K562 (cell line): ENCODE measurements around the gene TNFAIP3. TPM values are rescaled to one million over a fixed set of nuclear protein-coding genes. Genes with fewer than 3 reads are reported as not detected.
A peak's percentile ranks its signal among the peaks of the same experiment; 100 is the strongest.

Experiments
- ATAC-seq: fragments of 200-7000 bp; cut with Tn5 transposase; 3 replicates; pipeline ENCODE4 v1.9.1; 2020; ENCODE audit warnings: moderate library complexity
- BruUV-seq: library from RNA; stranded (reverse); fragments of 400-500 nt; replicated peaks from 2 replicates; lab custom pipeline; 2021; lab: Mats Ljungman, UMichigan
- CTCF ChIA-PET: fragments of 300-600 bp; formaldehyde crosslinking; extraction: SDS; loops from one replicate; lab custom pipeline; 2021; ENCODE audit warnings: low intra/inter-chr PET ratio; lab: Yijun Ruan, JAX
- POLR2A ChIA-PET: fragments of 300-600, 350-650 bp; sonication (Branson Sonifier 250); formaldehyde crosslinking; extraction: SDS; loops from one replicate; lab custom pipeline; 2021; ENCODE audit warnings: antibody characterized with exemption, inconsistent platforms; lab: Yijun Ruan, JAX
- DNase-seq, 4 experiments: peaks; one replicate each; pipeline versions ENCODE4 v3.0.0 to v3.0.0-alpha.2; 2011 to 2018; ENCODE audit warnings: low spot score in 3 of 4, mixed read lengths in 3 of 4; ENCODE audit errors: extremely low read depth in 1 of 4
- FAIRE-seq: peaks from 2 replicates; lab custom pipeline; 2011; peaks lifted over from hg19 to GRCh38; lab: Jason Lieb, UNC
- H2AFZ ChIP-seq: 2 replicates; pipeline ENCODE4 v1.6.0; 2011; ENCODE audit warnings: low read depth, low read length, control low read depth, inconsistent platforms
- H3K27ac ChIP-seq: fragments of 200-600 bp; 3 replicates; pipeline ENCODE4 v1.8.0; 2011; ENCODE audit warnings: low read depth, mild to moderate bottlenecking, control low read depth, inconsistent platforms, low read length, moderate library complexity, mixed read lengths; ENCODE audit errors: extremely low read depth
- H3K27me3 ChIP-seq, 2 experiments: fragments of 300-600 bp in 1 of 2; 2 replicates in 1 of 2; 3 replicates in 1 of 2; pipeline versions ENCODE4 v1.6.0 to v1.8.0; 2011; ENCODE audit warnings: inconsistent platforms in 2 of 2, low read length in 2 of 2, mild to moderate bottlenecking in 1 of 2, mixed read lengths in 1 of 2, moderate library complexity in 1 of 2; ENCODE audit not compliant: control insufficient read depth in 2 of 2, insufficient read depth in 2 of 2
- H3K36me3 ChIP-seq: fragments of 300-600 bp; 3 replicates; pipeline ENCODE4 v1.8.0; 2011; ENCODE audit warnings: mild to moderate bottlenecking, low read length, inconsistent platforms; ENCODE audit not compliant: control insufficient read depth, insufficient read depth
- H3K4me1 ChIP-seq, 2 experiments: fragments of 200-600 bp in 1 of 2; replicated peaks in 1 of 2; 2 replicates in 1 of 2; 3 replicates in 1 of 2; pipeline versions ENCODE4 v1.5.1 to v1.8.0; 2011; ENCODE audit warnings: inconsistent platforms in 2 of 2, low read length in 2 of 2, mild to moderate bottlenecking in 1 of 2, mixed read lengths in 1 of 2, moderate library complexity in 1 of 2; ENCODE audit not compliant: control insufficient read depth in 2 of 2, insufficient read depth in 2 of 2
- H3K4me2 ChIP-seq: 2 replicates; pipeline ENCODE4 v1.6.1; 2011; ENCODE audit warnings: low read length, control low read depth, inconsistent platforms, mixed read lengths; ENCODE audit not compliant: insufficient read depth
- H3K4me3 ChIP-seq: fragments of 200-600 bp; sonication (generic), shearing (Covaris generic); 2 replicates; pipeline ENCODE4 v1.5.1; 2016; ENCODE audit warnings: control low read depth, inconsistent platforms
- H3K79me2 ChIP-seq: fragments of 200-600 bp; 3 replicates; pipeline ENCODE4 v1.8.0; 2011; ENCODE audit warnings: low read length, inconsistent platforms; ENCODE audit not compliant: control insufficient read depth, insufficient read depth
- H3K9ac ChIP-seq, 2 experiments: 2 replicates each; pipeline versions ENCODE4 v1.6.0 to v1.6.1; 2011; ENCODE audit warnings: low read depth in 2 of 2, low read length in 2 of 2, control low read depth in 1 of 2, inconsistent platforms in 1 of 2, mild to moderate bottlenecking in 1 of 2, mixed read lengths in 1 of 2; ENCODE audit not compliant: insufficient read depth in 1 of 2
- H3K9me1 ChIP-seq: one replicate; pipeline ENCODE4 v1.6.0; 2011; ENCODE audit warnings: inconsistent platforms, mild to moderate bottlenecking, low read length, moderate library complexity; ENCODE audit not compliant: control insufficient read depth, insufficient read depth
- H3K9me3 ChIP-seq: replicated peaks from 2 replicates; pipeline ENCODE4 v1.5.1; 2011; ENCODE audit warnings: low read depth, low read length, inconsistent platforms; ENCODE audit not compliant: control insufficient read depth, insufficient read depth
- H4K20me1 ChIP-seq: replicated peaks from 2 replicates; pipeline ENCODE4 v1.6.1; 2011; ENCODE audit warnings: low read length, inconsistent platforms, mixed read lengths; ENCODE audit not compliant: control insufficient read depth, insufficient read depth
- ATF3 ChIP-seq, 2 experiments: fragments of 450-650 bp in 1 of 2; sonication (generic) in 1 of 2; formaldehyde crosslinking in 1 of 2; IDR thresholded peaks in 1 of 2; conservative IDR thresholded peaks in 1 of 2; 2 replicates each; pipeline versions ENCODE4 v1.6.1 to v1.8.1; 2016 to 2023; ENCODE audit warnings: mild to moderate bottlenecking in 2 of 2, moderate library complexity in 2 of 2, inconsistent platforms in 1 of 2, missing genetic modification reagents in 1 of 2
- BCOR ChIP-seq: fragments of 450-650 bp; IDR thresholded peaks from 2 replicates; pipeline ENCODE4 v1.6.1; 2016
- FOXA3 ChIP-seq, 2 experiments: fragments of 450-650 bp in 1 of 2; sonication (generic) in 1 of 2; formaldehyde crosslinking; IDR thresholded peaks in 1 of 2; conservative IDR thresholded peaks in 1 of 2; 2 replicates each; pipeline versions ENCODE4 v1.4.0 to v1.8.0; 2020 to 2022; ENCODE audit warnings: mild to moderate bottlenecking in 2 of 2, missing genetic modification reagents in 1 of 2
- HBP1 ChIP-seq: fragments of 450-650 bp; formaldehyde crosslinking; IDR thresholded peaks from 2 replicates; pipeline ENCODE4 v1.4.0; 2022; ENCODE audit warnings: missing genetic modification characterization
- HDAC1 ChIP-seq, 2 experiments: fragments of 450-650 bp; IDR thresholded peaks; 2 replicates each; pipeline ENCODE4 v1.6.1; 2016 to 2017; ENCODE audit warnings: inconsistent platforms in 1 of 2, mild to moderate bottlenecking in 1 of 2, moderate library complexity in 1 of 2
- IFI16 ChIP-seq: fragments of 250-450 bp; sonication (Bioruptor Pico); IDR thresholded peaks from 2 replicates; pipeline ENCODE4 v2.1.2; 2022; ENCODE audit warnings: mild to moderate bottlenecking, inconsistent platforms
- KLF1 ChIP-seq: fragments of 450-650 bp; IDR thresholded peaks from 2 replicates; pipeline ENCODE4 v1.6.1; 2016; ENCODE audit warnings: missing genetic modification characterization, missing compliant biosample characterization
- MAFG ChIP-seq: fragments of 450-650 bp; conservative IDR thresholded peaks from 2 replicates; pipeline ENCODE4 v1.6.1; 2016; ENCODE audit warnings: missing genetic modification characterization, missing compliant biosample characterization
- MAX ChIP-seq: sonication (generic); formaldehyde crosslinking; IDR thresholded peaks from 2 replicates; pipeline ENCODE4 v1.9.0; 2022; ENCODE audit warnings: mild to moderate bottlenecking, missing genetic modification reagents
- MEF2D ChIP-seq: conservative IDR thresholded peaks from 2 replicates; pipeline ENCODE4 v1.6.1; 2016; ENCODE audit warnings: low read depth, missing genetic modification characterization, missing compliant biosample characterization
- MYNN ChIP-seq, 2 experiments: sonication (generic); formaldehyde crosslinking in 1 of 2; IDR thresholded peaks; 2 replicates each; pipeline versions ENCODE4 v1.5.0 to v1.6.1; 2016 to 2020; ENCODE audit warnings: antibody characterized with exemption in 1 of 2, missing genetic modification reagents in 1 of 2
- RBM25 ChIP-seq: fragments of 200-400 bp; formaldehyde crosslinking; IDR thresholded peaks from 2 replicates; pipeline ENCODE4 v1.6.1; 2018; ENCODE audit warnings: low read length, low read depth, moderate library complexity; ENCODE audit not compliant: severe bottlenecking
- SIRT6 ChIP-seq: IDR thresholded peaks from one replicate; pipeline ENCODE4 v1.6.1; 2012; ENCODE audit warnings: low read depth, mild to moderate bottlenecking, control low read depth, inconsistent platforms, low read length, moderate library complexity
- SMARCA5 ChIP-seq: fragments of 450-650 bp; IDR thresholded peaks from 2 replicates; pipeline ENCODE4 v1.6.1; 2016
- SRSF1 ChIP-seq: fragments of 200-400 bp; formaldehyde crosslinking; IDR thresholded peaks from 2 replicates; pipeline ENCODE4 v1.6.1; 2017; ENCODE audit warnings: mild to moderate bottlenecking, low read depth, low read length, moderate library complexity
- TCF3 ChIP-seq: sonication (generic); formaldehyde crosslinking; IDR thresholded peaks from 2 replicates; pipeline ENCODE4 v1.4.0; 2020; ENCODE audit warnings: mild to moderate bottlenecking, missing genetic modification reagents
- WGBS: fragments of 100-300 bp; shearing (Covaris generic); methylation state at CpG from one replicate; pipeline ENCODE4 v1.1.6; 2016; ENCODE audit warnings: low coverage, mixed read lengths; ENCODE audit not compliant: insufficient coverage; ENCODE audit errors: missing lambda C conversion rate; 5-methylcytosine and 5-hydroxymethylcytosine counted together
- in situ Hi-C: fragments of 300-500 bp; cut with MboI; formaldehyde crosslinking; loops from 4 replicates; pipeline ENCODE4 v1.15.0; 2018; ENCODE audit warnings: inconsistent platforms, mixed read lengths
- intact Hi-C: fragments of 100-400 bp; cut with micrococcal nuclease; formaldehyde crosslinking; loops from 2 replicates; pipeline ENCODE4 v1.14.2; 2022
- polyA plus RNA-seq, 8 experiments: library from polyadenylated mRNA; depleted of rRNA in 4 of 8; stranded (reverse) in 5 of 8; unstranded in 3 of 8; fragments of >200 nt; fragmentation: Nextera tagmentation in 2 of 8; fragmentation: Illumina TruSeq in 1 of 8; extraction: Ambion mirVana in 2 of 8; extraction: Trizol in 1 of 8; gene quantifications; 2 replicates each; pipeline versions ENCODE4 v1.2.1 to v1.2.3, GENCODE V29; 2011 to 2014; ENCODE audit warnings: inconsistent platforms in 1 of 8, missing spikeins in 1 of 8
- total RNA-seq, 7 experiments: library from RNA; depleted of rRNA in 6 of 7; stranded (reverse); fragments of >200 nt in 6 of 7; fragmentation: Illumina TruSeq in 2 of 7; extraction: Trizol in 2 of 7; gene quantifications; 2 replicates each; pipeline versions ENCODE4 v1.2.1 to v1.2.3, GENCODE V29; 2011 to 2021; ENCODE audit warnings: low replicate concordance in 1 of 7

TNFAIP3 gene
- total and polyA plus RNA-seq, 9 of the 15 experiments (the other 6 are each of a cell fraction or from before 2014, with no cell fraction given) = 0.79 to 17.0 (median 6.4) TPM

GRCh38 chr6:137860394-137861005 is 6.6 kb upstream of the TNFAIP3 start (continued):
- TF ChIP-seq HBP1 = no peak
- peak; percentile 14; the same call in 1 of the 2 replicates for TF ChIP-seq TCF3 (CRISPR knock-in tag)
- no peak for TF ChIP-seq KLF1 (tag)
- peak; percentile 56; the same call in 1 of the 2 replicates for TF ChIP-seq MEF2D (tag)
- no peak for TF ChIP-seq SIRT6
- TF ChIP-seq SRSF1 = no peak

GRCh38 chr6:137861550-137862337 is 5.3 kb upstream of the TNFAIP3 start:
- H3K79me2 ChIP-seq = peaks cover 5% of the 10 kb centered on the region; the same call in 1 of the 3 replicates
- H3K4me2 ChIP-seq = peak overlapping the region; percentile 81
- H3K27ac ChIP-seq = peak overlapping the region; percentile 96
- peak; percentile 45 for ATAC-seq
- H2AFZ ChIP-seq = peak overlapping the region; percentile 80
- no peaks in the 10 kb centered on the region for H4K20me1 ChIP-seq
- no TSS peak for BruUV-seq
- peak in 1 of 4 experiments; percentile 71 for DNase-seq
- intact Hi-C loops (loop anchor here (2.0 to 5.0 kb wide), 3 partner anchors 34 to 51 kb away; no protein-coding TSS in a partner anchor), in situ Hi-C loops (no loop called here)
- 15% methylated on average over 3 of the region's 3 CpGs for WGBS
- no peak for FAIRE-seq
- H3K4me1 ChIP-seq = peaks cover 22 to 70% of the 10 kb centered on the region in 2 experiments
- H3K9me3 ChIP-seq = 0 out of 2 replicates have a peak, but pooled peaks cover 3% of the 10 kb centered on the region
- H3K36me3 ChIP-seq = peaks cover 4% of the 10 kb centered on the region; the same call in 1 of the 3 replicates
- no peaks in the 10 kb centered on the region for H3K9me1 ChIP-seq
- peak overlapping the region in 1 of 2 experiments; percentile 87; a peak in 3 of 4 replicates for H3K9ac ChIP-seq
- H3K4me3 ChIP-seq = peak overlapping the region; percentile 23
- ChIA-PET CTCF (no interaction called here), POLR2A (interaction anchor here (0.5 to 2.5 kb wide), 11 partner anchors 10 to 554 kb away, joined by 3 to 16 read pairs (median 5); no protein-coding TSS in a partner anchor)
- H3K27me3 ChIP-seq = no peaks in the 10 kb centered on the region
- TF ChIP-seq ATF3 (IDR thresholded peaks at IDR 0.05) (0 out of 2 replicates have a peak, but pooled peaks have one; percentile 17), ATF3 (CRISPR knock-in tag; conservative IDR thresholded peaks at IDR 0.05) (no peak), SMARCA5 (peak; percentile 47; the same call in 1 of the 2 replicates), MYNN (IDR thresholded peaks at IDR 0.05) (no peak), MYNN (CRISPR knock-in tag; IDR thresholded peaks at IDR 0.05) (no peak), RBM25 (peak; percentile 37), IFI16 (CRISPR knock-in tag) (0 out of 2 replicates have a peak, but pooled peaks have one; percentile 15), HDAC1 (IDR thresholded peaks at IDR 0.05) (peak in 1 of 2 experiments; percentile 33; a peak in 1 of 4 replicates), BCOR (0 out of 2 replicates have a peak, but pooled peaks have one; percentile 38), MAFG (tag) (0 out of 2 replicates have a peak, but pooled peaks have one; percentile 14), FOXA3 (CRISPR knock-in tag; conservative IDR thresholded peaks at IDR 0.05 in 1 of 2, IDR thresholded peaks at IDR 0.05 in 1 of 2) (0 out of 4 replicates have a peak, but pooled peaks of 1 of the 2 experiments have one; percentile 29), MAX (CRISPR knock-in tag) (no peak)
